NCI-H2081 (cell line): Measurements from ENCODE around the gene GRAMD4.
"Not testable (repeated sequence)": the region's sequence is repeated elsewhere in the genome, so short reads cannot be mapped to it uniquely, and the experiment has no call there.

ENCODE experiments used
- DNase-seq, 2 experiments: peaks; one replicate each; lab custom pipeline; 2025; lab: John Stamatoyannopoulos, UW

The GRAMD4 gene

GRCh38 chr22:46620588-46621242 lies 529 bp downstream of the GRAMD4 start:
- DNase-seq: no peak

GRCh38 chr22:46621243-46621930 lies 1.2 kb downstream of the GRAMD4 start:
- DNase-seq: not testable (repeated sequence)

- DNase-seq: no peak
Measured at GRCh38 chr22:46622081-46622521, 1.9 kb downstream of the GRAMD4 start.

- DNase-seq: no peak
Measured at GRCh38 chr22:46625113-46625842, 5.1 kb downstream of the GRAMD4 start.

GRCh38 chr22:46625843-46626349 lies 5.7 kb downstream of the GRAMD4 start:
- no peak for DNase-seq

- DNase-seq: no peak
Measured at GRCh38 chr22:46626356-46626755, 6.2 kb downstream of the GRAMD4 start.

- no peak for DNase-seq
Measured at GRCh38 chr22:46626911-46627805, 7.0 kb downstream of the GRAMD4 start.

- no peak for DNase-seq
Measured at GRCh38 chr22:46627806-46628482, 7.8 kb downstream of the GRAMD4 start.

- no peak for DNase-seq
Measured at GRCh38 chr22:46628756-46629155, 8.6 kb downstream of the GRAMD4 start.

GRCh38 chr22:46629291-46629690 lies 9.1 kb downstream of the GRAMD4 start:
- DNase-seq: no peak

- DNase-seq: no peak
Measured at GRCh38 chr22:46631113-46631512, 10.9 kb downstream of the GRAMD4 start.

GRCh38 chr22:46632646-46633249 lies 12.6 kb downstream of the GRAMD4 start:
- DNase-seq: no peak

- no peak for DNase-seq
Measured at GRCh38 chr22:46633334-46633890, 13.2 kb downstream of the GRAMD4 start.

GRCh38 chr22:46634011-46634699 lies 14.0 kb downstream of the GRAMD4 start:
- DNase-seq: no peak

- not testable (repeated sequence) for DNase-seq
Measured at GRCh38 chr22:46634973-46635685, 14.9 kb downstream of the GRAMD4 start.

- DNase-seq: no peak
Measured at GRCh38 chr22:46635756-46636155, 15.6 kb downstream of the GRAMD4 start.

GRCh38 chr22:46636221-46637002 lies 16.2 kb downstream of the GRAMD4 start:
- no peak for DNase-seq
